Measurements from ENCODE around the gene CD164L2.

CD164L2 gene

GRCh38 chr1:27366411-27367159, 16.5 kb downstream of the CD164L2 start, which contains the start of gene MAP3K6:
MAP3K6 (minus strand) TSS chr1:27366961; CDS start chr1:27366597, 364 bp downstream.
- TF ChIP-seq CTCF (IDR thresholded peaks at IDR 0.05; ENCODE audit: low read depth, low read length, missing control alignments), result peak; percentile 51
- DNase-seq (ENCODE audit: low read depth), result no peak
- peak within 1 kb of the TSS; percentile 63 for H3K4me3 ChIP-seq (ENCODE audit: low read depth, low read length)

- DNase-seq (ENCODE audit: low read depth), result no peak
- no peak for TF ChIP-seq CTCF (IDR thresholded peaks at IDR 0.05; ENCODE audit: low read depth, low read length, missing control alignments)
- H3K4me3 ChIP-seq (ENCODE audit: low read depth, low read length), result peak overlapping the region; percentile 63
These were observed 17.1 kb downstream of the CD164L2 start for GRCh38 chr1:27366113-27366410.

- DNase-seq (ENCODE audit: low read depth), result no peak
These were observed 17.6 kb downstream of the CD164L2 start for GRCh38 chr1:27365372-27366112.

GRCh38 chr1:27364696-27365371, 18.3 kb downstream of the CD164L2 start:
- TF ChIP-seq CTCF (IDR thresholded peaks at IDR 0.05; ENCODE audit: low read depth, low read length, missing control alignments), result no peak
- no peak overlapping the region for H3K4me3 ChIP-seq (ENCODE audit: low read depth, low read length)
- no peak for DNase-seq (ENCODE audit: low read depth)

More at GRCh38 chr1:27365372-27366112, 17.6 kb downstream of the CD164L2 start:
- TF ChIP-seq CTCF (IDR thresholded peaks at IDR 0.05; ENCODE audit: low read depth, low read length, missing control alignments), result no peak
- H3K4me3 ChIP-seq (ENCODE audit: low read depth, low read length), result peak overlapping the region; percentile 63

- TF ChIP-seq CTCF (IDR thresholded peaks at IDR 0.05; ENCODE audit: low read depth, low read length, missing control alignments), result no peak
- no peak overlapping the region for H3K4me3 ChIP-seq (ENCODE audit: low read depth, low read length)
- DNase-seq (ENCODE audit: low read depth), result no peak
These were observed 19.1 kb downstream of the CD164L2 start for GRCh38 chr1:27363766-27364695.

- H3K4me3 ChIP-seq (ENCODE audit: low read depth, low read length), result no peak overlapping the region
- TF ChIP-seq CTCF (IDR thresholded peaks at IDR 0.05; ENCODE audit: low read depth, low read length, missing control alignments), result no peak
- no peak for DNase-seq (ENCODE audit: low read depth)
These were observed 21.6 kb downstream of the CD164L2 start for GRCh38 chr1:27361553-27361952.
